Measurements from ENCODE around the gene GFPT1.

GFPT1 gene

DNA sequence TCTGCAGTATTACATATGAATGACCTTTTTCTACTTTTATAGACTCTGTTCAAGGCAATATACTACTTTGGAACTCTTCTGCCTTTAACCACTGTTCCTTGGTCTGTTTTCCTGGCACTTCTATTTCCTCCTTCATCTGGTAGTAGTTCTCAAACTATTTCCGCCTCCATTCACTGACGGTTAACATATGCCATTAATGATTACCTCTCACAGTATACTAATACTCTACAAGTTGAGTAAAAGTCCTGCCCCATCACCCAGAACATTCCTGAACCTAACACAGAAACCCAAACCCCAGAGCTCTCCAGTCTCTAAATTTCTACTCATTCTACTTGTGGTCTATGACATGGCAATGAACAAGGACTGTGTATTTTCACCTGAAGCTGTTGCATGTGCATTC lies 4.5 kb downstream of the GFPT1 start:
- DNase-seq (ENCODE audit: low read depth), result no peak
- no peak for TF ChIP-seq MAX (IDR thresholded peaks at IDR 0.05; ENCODE audit: low read depth, low read length)
- no peak for TF ChIP-seq CTCF (IDR thresholded peaks at IDR 0.05; ENCODE audit: low read depth, low read length)
- TF ChIP-seq MYC (IDR thresholded peaks at IDR 0.05; ENCODE audit: low read depth, low read length), result no peak
- TF ChIP-seq POLR2A (IDR thresholded peaks at IDR 0.05; ENCODE audit: extremely low read depth, insufficient read length), result no peak
- peak overlapping the region; percentile 13 for H3K4me3 ChIP-seq (ENCODE audit: low read depth, low read length)

GRCh38 chr2:69381337-69381737 lies 5.7 kb downstream of the GFPT1 start:
- TF ChIP-seq MYC (IDR thresholded peaks at IDR 0.05; ENCODE audit: low read depth, low read length), result no peak
- TF ChIP-seq MAX (IDR thresholded peaks at IDR 0.05; ENCODE audit: low read depth, low read length), result no peak
- TF ChIP-seq POLR2A (IDR thresholded peaks at IDR 0.05; ENCODE audit: extremely low read depth, insufficient read length), result no peak
- no peak for TF ChIP-seq CTCF (IDR thresholded peaks at IDR 0.05; ENCODE audit: low read depth, low read length)
- no peak overlapping the region for H3K4me3 ChIP-seq (ENCODE audit: low read depth, low read length)
- peak; percentile 87 for DNase-seq (ENCODE audit: low read depth)

GRCh38 chr2:69380072-69380917 lies 6.7 kb downstream of the GFPT1 start:
- no peak for DNase-seq (ENCODE audit: low read depth)
- TF ChIP-seq MYC (IDR thresholded peaks at IDR 0.05; ENCODE audit: low read depth, low read length) (no peak), CTCF (IDR thresholded peaks at IDR 0.05; ENCODE audit: low read depth, low read length) (no peak), POLR2A (IDR thresholded peaks at IDR 0.05; ENCODE audit: extremely low read depth, insufficient read length) (no peak), MAX (IDR thresholded peaks at IDR 0.05; ENCODE audit: low read depth, low read length) (no peak)
- no peak overlapping the region for H3K4me3 ChIP-seq (ENCODE audit: low read depth, low read length)

- H3K4me3 ChIP-seq (ENCODE audit: low read depth, low read length), result no peak overlapping the region
- no peak for TF ChIP-seq CTCF (IDR thresholded peaks at IDR 0.05; ENCODE audit: low read depth, low read length)
- no peak for TF ChIP-seq MAX (IDR thresholded peaks at IDR 0.05; ENCODE audit: low read depth, low read length)
- no peak for TF ChIP-seq POLR2A (IDR thresholded peaks at IDR 0.05; ENCODE audit: extremely low read depth, insufficient read length)
- TF ChIP-seq MYC (IDR thresholded peaks at IDR 0.05; ENCODE audit: low read depth, low read length), result no peak
- DNase-seq (ENCODE audit: low read depth), result no peak
Measured at GRCh38 chr2:69376403-69376802, 10.6 kb downstream of the GFPT1 start.

- H3K4me3 ChIP-seq (ENCODE audit: low read depth, low read length), result no peak overlapping the region
- DNase-seq (ENCODE audit: low read depth), result peak; percentile 76
- no peak for TF ChIP-seq POLR2A (IDR thresholded peaks at IDR 0.05; ENCODE audit: extremely low read depth, insufficient read length)
- TF ChIP-seq MYC (IDR thresholded peaks at IDR 0.05; ENCODE audit: low read depth, low read length), result no peak
- TF ChIP-seq MAX (IDR thresholded peaks at IDR 0.05; ENCODE audit: low read depth, low read length), result no peak
- TF ChIP-seq CTCF (IDR thresholded peaks at IDR 0.05; ENCODE audit: low read depth, low read length), result peak; percentile 80
Measured at GRCh38 chr2:69375494-69376353, 11.3 kb downstream of the GFPT1 start.

All from NB4 (cell line).